ENCODE data around the gene NEK7.

NEK7 gene

DNA sequence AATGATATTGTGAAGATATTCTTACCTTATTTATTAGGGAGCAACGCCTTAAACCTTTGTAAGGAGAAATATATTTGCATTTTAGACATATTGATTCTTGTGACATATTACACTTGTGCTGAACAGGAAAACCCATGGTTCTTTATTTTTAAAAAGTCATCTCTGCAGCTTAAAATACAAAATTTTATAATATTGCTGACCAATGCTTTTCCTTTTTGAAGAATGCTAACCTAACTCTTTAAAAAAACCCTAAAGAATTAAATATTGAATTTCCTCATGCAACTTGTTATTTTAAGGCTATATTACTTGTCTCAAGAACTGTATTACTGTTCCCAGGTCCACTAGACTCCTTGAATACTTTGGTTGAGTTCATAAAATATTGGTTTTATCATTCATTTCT lies 99.0 kb downstream of the NEK7 start:
- no peak for TF ChIP-seq CTCF (IDR thresholded peaks at IDR 0.05; ENCODE audit: extremely low read depth, missing control alignments)
- no peak for DNase-seq (ENCODE audit: low spot score)

GRCh38 chr1:198258491-198258890 lies 101.7 kb downstream of the NEK7 start:
- TF ChIP-seq CTCF (IDR thresholded peaks at IDR 0.05; ENCODE audit: extremely low read depth, missing control alignments), result no peak

GRCh38 chr1:198259333-198260074 lies 102.7 kb downstream of the NEK7 start:
- DNase-seq (ENCODE audit: low spot score), result no peak
- TF ChIP-seq CTCF (IDR thresholded peaks at IDR 0.05; ENCODE audit: extremely low read depth, missing control alignments), result no peak

More at GRCh38 chr1:198258491-198258890, 101.7 kb downstream of the NEK7 start:
- peak; percentile 10 for DNase-seq (ENCODE audit: low spot score)

DNA sequence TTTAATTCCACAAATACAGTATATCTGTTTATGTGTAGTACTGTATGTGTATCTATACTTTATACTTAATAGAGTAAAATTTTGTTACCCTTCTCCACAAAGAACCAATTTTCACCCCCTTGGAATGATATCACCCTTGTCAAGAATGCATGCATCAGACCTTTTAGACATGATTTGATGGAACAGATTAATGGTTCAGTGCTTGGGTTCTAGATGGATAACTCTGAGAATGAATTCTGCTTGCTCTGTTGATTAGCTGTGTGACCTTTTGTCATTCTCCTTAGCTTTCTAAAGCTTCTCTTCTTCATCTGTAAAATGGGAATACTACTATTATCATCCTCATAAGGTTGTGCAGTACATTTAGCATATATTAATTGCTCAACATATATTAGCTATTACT lies 105.1 kb downstream of the NEK7 start:
- TF ChIP-seq CTCF (IDR thresholded peaks at IDR 0.05; ENCODE audit: extremely low read depth, missing control alignments), result no peak
- no peak for DNase-seq (ENCODE audit: low spot score)

GRCh38 chr1:198263186-198263585 lies 106.4 kb downstream of the NEK7 start:
- DNase-seq (ENCODE audit: low spot score), result no peak
- no peak for TF ChIP-seq CTCF (IDR thresholded peaks at IDR 0.05; ENCODE audit: extremely low read depth, missing control alignments)

DNA sequence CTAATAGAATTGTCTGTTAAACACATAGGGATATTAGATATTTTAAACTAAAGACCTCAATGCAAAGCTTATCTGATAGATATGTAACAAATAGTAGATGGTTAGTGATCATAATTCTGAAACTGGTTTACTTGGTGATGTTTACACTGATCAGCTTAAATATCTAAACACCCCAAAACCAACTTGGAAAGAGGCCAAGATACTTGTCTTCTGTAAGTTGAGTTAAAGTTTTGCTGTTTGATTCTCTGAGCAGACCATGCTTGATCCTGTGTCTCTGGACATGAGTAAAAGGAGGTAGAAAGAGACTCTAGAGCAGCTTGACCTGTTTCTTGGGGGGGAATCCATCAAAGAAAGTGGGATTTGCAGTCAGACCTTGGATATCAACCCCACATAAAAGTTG lies 107.5 kb downstream of the NEK7 start:
- no peak for TF ChIP-seq CTCF (IDR thresholded peaks at IDR 0.05; ENCODE audit: extremely low read depth, missing control alignments)
- DNase-seq (ENCODE audit: low spot score), result no peak

GRCh38 chr1:198265073-198265661 lies 108.4 kb downstream of the NEK7 start:
- no peak for TF ChIP-seq CTCF (IDR thresholded peaks at IDR 0.05; ENCODE audit: extremely low read depth, missing control alignments)
- no peak for DNase-seq (ENCODE audit: low spot score)

Data from GM20000 (cell line).